PC-3 (cell line): ENCODE data around the gene RRM1. TPM values are rescaled to one million over a fixed set of nuclear protein-coding genes. Genes with fewer than 3 reads are reported as not detected.

Experiments
- ATAC-seq: fragments of 200-7000 bp; cut with Tn5 transposase; 2 replicates; pipeline ENCODE4 v1.9.1; 2020; ENCODE audit warnings: mild to moderate bottlenecking, moderate library complexity
- BruUV-seq: library from RNA; stranded (reverse); fragments of 400-500 nt; replicated peaks from 2 replicates; lab custom pipeline; 2021; lab: Mats Ljungman, UMichigan
- CTCF ChIA-PET: fragments of 300-600 bp; sonication (Branson Sonifier 250); formaldehyde crosslinking; loops from one replicate; lab custom pipeline; 2022; ENCODE audit warnings: antibody characterized with exemption; lab: Charles Lee
- POLR2A ChIA-PET: fragments of 300-600 bp; sonication (Branson Sonifier 250); formaldehyde crosslinking; loops from one replicate; lab custom pipeline; 2022; ENCODE audit warnings: antibody characterized with exemption; ENCODE audit not compliant: unreplicated experiment; lab: Charles Lee
- DNase-seq: peaks from one replicate; pipeline ENCODE4 v3.0.0-alpha.2; 2015
- H2AFZ ChIP-seq: fragments of 300-600 bp; sonication (generic); 2 replicates; pipeline ENCODE4 v1.6.0; 2016; ENCODE audit warnings: antibody characterized with exemption, low read length
- H3F3A ChIP-seq: fragments of 300-600 bp; sonication (generic); one replicate; pipeline ENCODE4 v1.6.0; 2017; ENCODE audit warnings: antibody characterized with exemption, low read length, control low read depth, mild to moderate bottlenecking; ENCODE audit not compliant: unreplicated experiment
- H3K27ac ChIP-seq: fragments of 300-600 bp; sonication (generic); 2 replicates; pipeline ENCODE4 v1.5.1; 2016; ENCODE audit warnings: mild to moderate bottlenecking, low read length
- H3K27me3 ChIP-seq: fragments of 300-600 bp; sonication (generic); 2 replicates; pipeline ENCODE4 v1.6.1; 2016; ENCODE audit warnings: low read length, mixed read lengths
- H3K36me3 ChIP-seq: fragments of 300-600 bp; sonication (generic); 2 replicates; pipeline ENCODE4 v1.6.1; 2016; ENCODE audit warnings: low read depth, mixed run types, low read length, mixed read lengths
- H3K4me1 ChIP-seq: fragments of 300-600 bp; sonication (generic); 2 replicates; pipeline ENCODE4 v1.5.1; 2016; ENCODE audit warnings: low read length; ENCODE audit not compliant: insufficient read depth
- H3K4me2 ChIP-seq: fragments of 300-600 bp; sonication (generic); 2 replicates; pipeline ENCODE4 v1.6.0; 2016; ENCODE audit warnings: low read length
- H3K4me3 ChIP-seq: fragments of 300-600 bp; sonication (generic); 2 replicates; pipeline ENCODE4 v1.5.1; 2016; ENCODE audit warnings: mild to moderate bottlenecking, low read length, mixed read lengths
- H3K79me2 ChIP-seq: fragments of 300-600 bp; sonication (generic); 2 replicates; pipeline ENCODE4 v1.6.1; 2017; ENCODE audit warnings: low read length, mixed read lengths
- H3K9ac ChIP-seq: fragments of 300-600 bp; sonication (generic); 2 replicates; pipeline ENCODE4 v1.6.0; 2016; ENCODE audit warnings: mild to moderate bottlenecking, low read length
- H3K9me2 ChIP-seq: fragments of 300-600 bp; sonication (generic); replicated peaks from 2 replicates; pipeline ENCODE4 v1.6.1; 2016; ENCODE audit warnings: mixed run types, low read length, mixed read lengths
- H3K9me3 ChIP-seq: fragments of 300-600 bp; sonication (generic); 2 replicates; pipeline ENCODE4 v1.6.1; 2016; ENCODE audit warnings: low read length, mixed read lengths
- H4K20me1 ChIP-seq: fragments of 300-600 bp; sonication (generic); 2 replicates; pipeline ENCODE4 v1.6.1; 2016; ENCODE audit warnings: low read length, mixed read lengths
- CTCF ChIP-seq: fragments of 300-600 bp; sonication (generic); conservative IDR thresholded peaks from 2 replicates; pipeline ENCODE4 v1.5.1; 2017; ENCODE audit warnings: antibody characterized with exemption, low read depth, mild to moderate bottlenecking, low read length
- EZH2 ChIP-seq: fragments of 300-600 bp; sonication (generic); IDR thresholded peaks from one replicate; pipeline ENCODE4 v1.6.1; 2017; ENCODE audit warnings: antibody characterized with exemption, mild to moderate bottlenecking, low read length; ENCODE audit not compliant: unreplicated experiment
- EZH2phosphoT487 ChIP-seq: fragments of 300-600 bp; sonication (generic); IDR thresholded peaks from 2 replicates; pipeline ENCODE4 v1.6.1; 2018; ENCODE audit warnings: mild to moderate bottlenecking, antibody characterized with exemption, low read length, borderline replicate concordance
- intact Hi-C: fragments of 100-400 bp; cut with micrococcal nuclease; formaldehyde crosslinking; loops from 2 replicates; pipeline ENCODE4 v1.9.0; 2023
- total RNA-seq: library from RNA; depleted of rRNA; stranded (reverse); fragments of >200 nt; gene quantifications from 2 replicates; pipeline ENCODE4 v1.2.3, GENCODE V29; 2014

The RRM1 gene
- total RNA-seq, 1 experiment from 2014 or later, result 106 TPM

- TF ChIP-seq EZH2 (no peak), EZH2phosphoT487 (no peak), CTCF (no peak)
- CTCF ChIA-PET, result no interaction called here
Observed at GRCh38 chr11:4054643-4055042, 40.0 kb upstream of the RRM1 start.

GRCh38 chr11:4059424-4059823, 35.2 kb upstream of the RRM1 start:
- no peaks in the 10 kb centered on the region for H4K20me1 ChIP-seq
- H3K4me2 ChIP-seq, result no peak overlapping the region
- CTCF ChIA-PET, result interaction anchor here (1.0 kb wide), 1 partner anchor 210 kb away, joined by 3 read pairs; no protein-coding TSS in a partner anchor
- TF ChIP-seq EZH2phosphoT487, result no peak
- TF ChIP-seq EZH2, result no peak
- TF ChIP-seq CTCF, result no peak
- POLR2A ChIA-PET, result no interaction called here
- H3K9me3 ChIP-seq, result no peaks in the 10 kb centered on the region
- H2AFZ ChIP-seq, result no peak overlapping the region
- ATAC-seq, result no peak
- H3K9me2 ChIP-seq, result no peaks in the 10 kb centered on the region
- H3K79me2 ChIP-seq, result no peaks in the 10 kb centered on the region
- no peak for DNase-seq
- H3K4me1 ChIP-seq, result peaks cover 17% of the 10 kb centered on the region
- H3K27me3 ChIP-seq, result no peaks in the 10 kb centered on the region
- H3F3A ChIP-seq, result no peaks in the 10 kb centered on the region
- no TSS peak for BruUV-seq
- no peak overlapping the region for H3K9ac ChIP-seq
- intact Hi-C loops, result no loop called here
- H3K4me3 ChIP-seq, result no peak overlapping the region
- no peaks in the 10 kb centered on the region for H3K36me3 ChIP-seq
- H3K27ac ChIP-seq, result no peak overlapping the region

More at GRCh38 chr11:4054643-4055042, 40.0 kb upstream of the RRM1 start:
- no peaks in the 10 kb centered on the region for H3K79me2 ChIP-seq
- no peak overlapping the region for H3K27ac ChIP-seq
- H3K36me3 ChIP-seq, result no peaks in the 10 kb centered on the region
- no peaks in the 10 kb centered on the region for H3K9me2 ChIP-seq
- no peaks in the 10 kb centered on the region for H3F3A ChIP-seq
- POLR2A ChIA-PET, result no interaction called here
- no peaks in the 10 kb centered on the region for H4K20me1 ChIP-seq
- intact Hi-C loops, result no loop called here
- ATAC-seq (no peak), DNase-seq (no peak)
- H3K9ac ChIP-seq, result no peak overlapping the region
- no TSS peak for BruUV-seq
- H3K4me3 ChIP-seq, result no peak overlapping the region
- H3K4me2 ChIP-seq, result no peak overlapping the region
- no peaks in the 10 kb centered on the region for H3K9me3 ChIP-seq
- no peaks in the 10 kb centered on the region for H3K4me1 ChIP-seq
- no peaks in the 10 kb centered on the region for H3K27me3 ChIP-seq
- no peak overlapping the region for H2AFZ ChIP-seq

GRCh38 chr11:4060182-4060923, 34.2 kb upstream of the RRM1 start:
- ATAC-seq (no peak), DNase-seq (no peak)
- POLR2A ChIA-PET, result no interaction called here
- Histone ChIP-seq H3K27ac (no peak overlapping the region), H3K9me2 (no peaks in the 10 kb centered on the region), H3K36me3 (no peaks in the 10 kb centered on the region), H3K9me3 (no peaks in the 10 kb centered on the region), H3K79me2 (no peaks in the 10 kb centered on the region), H2AFZ (no peak overlapping the region), H3K4me1 (peaks cover 17% of the 10 kb centered on the region), H3K4me3 (no peak overlapping the region), H3K27me3 (no peaks in the 10 kb centered on the region), H3K9ac (no peak overlapping the region), H3K4me2 (no peak overlapping the region), H3F3A (no peaks in the 10 kb centered on the region), H4K20me1 (no peaks in the 10 kb centered on the region)
- CTCF ChIA-PET, result no interaction called here
- intact Hi-C loops, result loop anchor here (5.0 kb wide), 1 partner anchor 153 kb away; no protein-coding TSS in a partner anchor
- TF ChIP-seq CTCF (no peak), EZH2 (no peak), EZH2phosphoT487 (no peak)
- BruUV-seq, result no TSS peak
